Mucosa of gallbladder (tissue), 1 donor: ENCODE results near the gene KBTBD6. TPM values are rescaled to one million over a fixed set of nuclear protein-coding genes. Genes with fewer than 3 reads are reported as not detected.
"Not testable (repeated sequence)": the region's sequence is repeated elsewhere in the genome, so short reads cannot be mapped to it uniquely, and the experiment has no call there.

ENCODE experiments used
- DNase-seq: peaks from one replicate; pipeline ENCODE4 v3.0.0-alpha.2; 2020; ENCODE audit warnings: low spot score
- total RNA-seq: library from RNA; stranded (reverse); gene quantifications from one replicate; pipeline ENCODE4 v1.2.1, GENCODE V29; 2021
- donor health status: DM: no; HTN: no; CAD: no.

The KBTBD6 gene
- total RNA-seq, 1 donor from 2014 or later = 6.8 TPM

DNA sequence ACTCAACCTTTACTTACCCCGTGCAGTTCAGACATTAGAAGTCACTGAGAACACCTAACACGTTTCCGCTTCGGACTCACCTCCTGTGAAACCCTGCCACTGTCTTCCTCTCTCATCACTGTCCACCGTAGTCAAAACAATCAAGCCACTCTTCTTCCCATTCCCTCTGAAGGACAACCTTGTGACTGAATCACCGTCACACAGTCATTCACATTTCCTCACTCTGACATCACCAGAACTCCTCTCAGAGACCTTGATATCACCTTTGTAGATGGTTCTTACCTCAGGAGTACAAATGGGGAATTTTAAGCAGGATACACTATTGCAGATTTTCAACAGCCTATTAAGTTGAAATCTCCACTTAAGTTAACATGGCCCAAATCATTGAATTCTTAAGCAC, 1.3 kb upstream of the KBTBD6 start:
- DNase-seq = no peak

GRCh38 chr13:41131660-41132511, 716 bp downstream of the KBTBD6 start:
- DNase-seq = peak; percentile 19

GRCh38 chr13:41131189-41131588, 1.4 kb downstream of the KBTBD6 start:
- DNase-seq = not testable (repeated sequence)

DNA sequence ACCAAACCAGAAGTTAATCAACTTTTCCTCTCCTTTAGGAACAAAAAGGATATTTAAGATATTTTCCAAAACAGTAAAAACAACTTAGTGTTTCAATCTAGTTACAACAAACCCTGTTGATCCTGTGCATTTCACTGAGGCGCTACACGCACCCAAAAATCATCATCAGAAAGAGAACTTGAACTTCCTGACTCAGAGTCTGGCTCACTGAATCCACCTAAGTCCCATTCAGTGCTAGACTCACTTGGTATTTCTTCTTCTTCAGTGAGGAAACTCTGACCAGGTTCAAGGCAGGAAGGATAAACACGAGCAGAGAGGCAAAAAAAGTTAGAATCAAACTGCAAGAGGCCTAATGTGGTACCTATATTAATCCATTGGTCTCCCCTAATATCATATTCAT, 2.2 kb downstream of the KBTBD6 start:
- no peak for DNase-seq

GRCh38 chr13:41127701-41128100, 4.9 kb downstream of the KBTBD6 start:
- DNase-seq = no peak

DNA sequence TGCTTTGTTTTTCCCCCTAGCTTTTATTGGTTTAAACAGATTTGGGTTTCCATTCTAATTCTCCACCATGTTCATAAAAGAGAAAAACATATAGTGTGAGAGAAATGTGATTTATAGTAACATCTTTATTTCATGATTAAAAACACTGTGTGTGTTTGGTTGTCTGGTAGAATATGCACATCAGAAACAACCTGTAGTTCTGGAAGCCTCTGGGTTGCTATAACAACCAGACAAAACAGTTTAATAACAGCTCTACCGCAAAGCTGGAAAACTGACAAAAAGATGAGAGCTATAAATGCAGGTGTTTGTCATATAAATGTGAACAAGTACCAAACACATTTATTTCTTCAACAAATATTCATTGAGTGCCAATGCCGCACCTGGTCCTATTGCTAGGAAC, 9.8 kb downstream of the KBTBD6 start:
- DNase-seq = no peak

- no peak for DNase-seq
Measured at GRCh38 chr13:41117869-41118268, 14.7 kb downstream of the KBTBD6 start.

DNA sequence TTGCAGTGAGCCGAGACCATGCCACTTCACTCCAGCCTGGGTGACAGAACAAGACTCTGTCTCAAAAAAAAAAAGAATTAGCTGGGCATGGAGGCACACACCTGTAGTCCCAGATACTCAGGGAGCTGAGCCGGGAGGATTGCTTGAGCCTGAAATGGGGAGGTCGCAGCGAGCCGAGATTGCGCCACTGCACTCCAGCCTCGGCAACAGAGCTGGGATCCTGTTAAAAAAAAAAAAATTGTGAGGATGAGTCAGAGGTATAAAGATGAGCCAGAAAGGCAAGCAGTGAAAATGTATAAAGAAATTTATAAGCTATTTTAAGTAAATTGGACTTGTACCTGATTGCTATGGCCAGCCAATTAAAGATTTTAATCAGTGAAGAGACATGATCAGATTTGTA, 21.1 kb downstream of the KBTBD6 start:
- DNase-seq = no peak

DNA sequence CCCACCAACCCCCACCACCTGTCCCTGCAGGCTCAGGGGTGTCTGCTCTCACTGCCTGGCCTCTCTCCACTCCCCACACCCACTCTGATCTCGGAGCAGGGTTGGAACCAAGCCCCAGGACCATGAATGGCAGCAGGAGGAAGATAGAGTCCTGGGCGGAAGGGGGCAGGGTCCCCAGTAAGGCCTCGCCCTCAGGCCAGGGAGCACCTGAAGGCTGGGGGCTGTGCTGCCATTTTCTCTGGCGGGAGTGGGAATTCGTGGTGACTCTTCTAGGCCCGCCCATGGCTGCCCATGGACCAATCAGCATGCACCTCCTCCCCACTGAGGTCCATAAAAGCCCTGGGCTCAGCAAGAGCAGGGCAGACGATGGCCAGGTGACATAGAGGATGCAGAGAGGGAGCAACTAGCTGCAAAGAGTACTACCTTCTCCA, 25.0 kb downstream of the KBTBD6 start:
- DNase-seq = no peak

DNA sequence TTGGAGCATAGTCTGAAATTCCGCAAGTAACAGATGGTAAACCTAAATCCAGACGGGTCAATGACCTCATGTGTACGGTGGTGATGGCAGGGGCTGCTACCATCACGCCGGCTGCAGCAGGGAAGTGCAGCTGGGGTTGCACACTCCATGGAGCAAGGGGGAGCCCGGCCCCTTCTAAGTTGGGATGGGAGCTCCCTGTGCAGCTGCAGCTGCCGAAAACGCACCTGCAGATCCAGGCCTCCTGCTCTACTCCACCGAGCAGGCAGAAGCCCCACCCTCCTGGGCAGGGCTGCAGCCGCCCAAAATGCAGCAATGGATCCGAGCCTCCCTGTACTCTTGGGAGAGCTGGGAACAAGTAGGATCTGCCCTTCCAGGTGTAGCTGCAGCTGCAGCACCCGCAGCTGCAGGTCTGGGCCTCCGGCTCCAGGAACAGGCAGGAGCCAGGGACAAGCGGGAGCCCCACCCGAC, 25.5 kb downstream of the KBTBD6 start:
- DNase-seq = no peak

DNA sequence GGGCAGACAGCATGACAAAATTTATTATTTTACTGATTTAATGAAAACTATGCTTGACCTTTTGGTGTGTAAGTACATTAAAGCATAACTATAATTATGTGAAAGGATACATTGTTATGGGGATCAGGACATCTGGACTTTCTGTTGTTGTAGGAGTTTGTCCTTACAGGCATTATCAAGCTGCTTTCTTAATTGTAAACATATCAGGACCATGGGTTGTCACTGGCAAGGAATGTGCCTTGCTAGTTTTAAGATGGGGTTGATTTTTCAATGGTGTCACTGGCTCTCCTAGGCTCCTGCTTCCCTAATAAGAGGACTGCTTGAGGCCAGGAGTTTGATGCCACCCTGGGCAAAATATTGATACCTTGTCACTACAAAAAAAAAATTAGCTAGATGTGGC, 32.6 kb downstream of the KBTBD6 start:
- no peak for DNase-seq

- DNase-seq = no peak
Measured at GRCh38 chr13:41098761-41099160, 33.8 kb downstream of the KBTBD6 start.

DNA sequence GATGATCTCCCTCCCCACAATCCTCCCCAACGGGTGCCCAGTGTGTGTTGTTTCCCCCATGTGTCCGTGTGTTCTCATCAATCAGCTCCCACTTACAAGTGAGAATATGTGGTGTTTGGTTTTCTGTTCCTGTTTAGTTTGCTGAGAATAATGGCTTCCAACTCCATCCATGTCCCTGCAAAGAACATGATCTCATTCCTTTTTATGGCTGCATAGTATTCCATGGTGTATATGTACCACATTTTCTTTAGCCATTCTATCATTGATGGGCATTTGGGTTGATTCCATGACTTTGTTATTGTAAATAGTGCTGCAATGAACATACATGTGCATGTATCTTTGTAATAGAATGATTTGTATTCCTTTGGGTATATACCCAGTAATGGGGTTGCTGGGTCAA, 36.9 kb downstream of the KBTBD6 start:
- DNase-seq = not testable (repeated sequence)

DNA sequence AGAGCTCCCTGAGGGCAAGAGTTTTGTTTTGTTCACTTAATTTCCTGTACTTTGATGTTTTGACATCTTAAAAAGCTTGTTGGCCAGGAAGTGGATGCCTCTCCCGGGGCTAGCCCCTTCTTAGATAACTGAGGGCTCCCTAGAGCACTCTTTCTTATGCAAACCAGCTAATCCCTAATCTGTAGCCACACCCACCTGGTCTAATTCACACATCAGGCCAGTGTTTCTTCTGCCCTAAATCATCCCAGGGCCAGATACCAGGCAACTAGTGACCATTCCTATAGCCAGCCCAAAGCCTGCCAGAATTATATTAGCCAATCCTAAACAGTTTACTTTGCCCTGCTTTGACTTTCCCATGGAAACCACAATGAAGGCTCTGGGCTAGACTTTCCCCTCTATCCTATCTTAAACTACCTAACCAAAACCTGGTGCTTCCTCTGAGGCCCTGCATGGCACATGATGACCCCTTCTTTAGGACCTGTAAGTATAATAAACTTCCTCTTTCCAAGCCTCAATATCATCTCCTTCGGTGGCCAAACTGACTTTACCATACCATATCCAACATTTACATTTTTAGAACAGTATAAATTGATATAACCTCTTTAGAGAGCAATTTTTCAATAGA, 46.5 kb downstream of the KBTBD6 start:
- no peak for DNase-seq

DNA sequence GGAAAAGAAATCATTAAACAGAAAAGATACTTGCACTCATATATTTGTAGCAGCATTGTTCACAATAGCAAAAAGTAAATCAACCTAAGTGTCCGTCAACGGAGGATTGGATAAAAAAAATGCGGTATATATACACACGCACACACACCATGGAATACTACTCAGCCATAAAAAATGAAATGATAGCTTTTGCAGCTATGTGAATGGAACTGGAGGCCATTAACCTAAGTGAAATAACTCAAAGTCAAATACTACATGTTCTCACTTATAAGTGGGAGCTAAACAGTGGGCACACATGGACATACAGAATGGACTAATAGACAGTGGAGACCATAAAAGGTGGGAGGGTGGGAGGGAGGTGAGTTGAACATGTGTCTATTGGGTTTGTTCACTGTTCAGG, 52.9 kb downstream of the KBTBD6 start:
- DNase-seq = no peak

Other genes with a start within 250 kb of the KBTBD6 start
- 121 TPM for gene ELF1, start 113.5 kb downstream of the KBTBD6 start, total RNA-seq
- gene WBP4, start 71.3 kb downstream of the KBTBD6 start, total RNA-seq = 9.5 TPM
- 11.3 TPM for gene KBTBD7, start 61.8 kb upstream of the KBTBD6 start, total RNA-seq
- gene MTRF1, start 130.8 kb upstream of the KBTBD6 start, total RNA-seq = 22.3 TPM
- 22.2 TPM for gene NAA16, start 178.5 kb upstream of the KBTBD6 start, total RNA-seq